H4 (cell line): ENCODE measurements around the gene SHLD3. TPM values are rescaled to one million over a fixed set of nuclear protein-coding genes. Genes with fewer than 3 reads are reported as not detected.
"Not testable (repeated sequence)": the region's sequence is repeated elsewhere in the genome, so short reads cannot be mapped to it uniquely, and the experiment has no call there.

Experiments used
- DNase-seq: peaks from one replicate; pipeline ENCODE4 v3.0.0-alpha.2; 2015; ENCODE audit warnings: low spot score
- total RNA-seq: library from RNA; depleted of rRNA; stranded (reverse); fragments of >200 nt; shearing (Covaris generic); gene quantifications from 2 replicates; pipeline ENCODE4 v1.2.3, GENCODE V29; 2014; rRNA removed

The SHLD3 gene
- total RNA-seq, 1 experiment from 2014 or later = 5.7 TPM

DNA sequence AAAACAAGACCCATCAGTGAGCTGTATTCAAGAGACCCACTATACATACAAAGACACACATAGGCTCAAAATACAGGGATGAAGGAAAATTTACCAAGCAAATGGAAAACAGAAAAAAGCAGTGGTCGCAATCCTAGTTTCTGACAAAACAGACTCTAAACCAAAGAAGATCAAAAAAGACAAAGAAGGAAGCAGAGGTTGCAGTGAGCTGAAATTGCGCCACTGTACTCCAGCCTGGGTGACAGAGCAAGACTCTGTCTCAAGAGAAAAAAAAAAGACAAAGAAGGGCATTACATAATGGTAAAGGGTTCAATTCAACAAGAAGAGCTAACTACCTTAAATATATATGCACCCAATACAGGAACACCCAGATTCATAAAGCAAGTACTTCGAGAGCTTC is 51.2 kb downstream of the SHLD3 start:
- not testable (repeated sequence) for DNase-seq

Other genes starting within 250 kb of the SHLD3 start
- 1.7 and 2.1 TPM in 2 replicates for gene ADAMTS6, start 143.1 kb upstream of the SHLD3 start, total RNA-seq
- gene CENPK, start 61.9 kb upstream of the SHLD3 start, total RNA-seq = 28.8 and 33.0 TPM in 2 replicates
- gene PPWD1, start 61.7 kb upstream of the SHLD3 start, total RNA-seq = 22.5 and 28.6 TPM in 2 replicates
- 6.7 and 10.8 TPM in 2 replicates for gene TRIM23, start 694 bp upstream of the SHLD3 start, total RNA-seq
- 20.7 and 38.0 TPM in 2 replicates for gene TRAPPC13, start within 50 bp of the SHLD3 start, total RNA-seq
- 3.9 and 6.1 TPM in 2 replicates for gene SGTB, start 97.1 kb downstream of the SHLD3 start, total RNA-seq
- 33.0 and 33.6 TPM in 2 replicates for gene NLN, start 97.2 kb downstream of the SHLD3 start, total RNA-seq